Neural progenitor cell (in vitro differentiated cells): ENCODE results near the gene DYNC1I2. TPM values are rescaled to one million over a fixed set of nuclear protein-coding genes. Genes with fewer than 3 reads are reported as not detected.
A peak's percentile ranks its signal among the peaks of the same experiment; 100 is the strongest.
"Not testable (repeated sequence)": the region's sequence is repeated elsewhere in the genome, so short reads cannot be mapped to it uniquely, and the experiment has no call there.

Experiments used
- DNase-seq: peaks from one replicate; pipeline ENCODE4 v3.0.0-alpha.2; 2016; ENCODE audit warnings: low spot score
- H2AFZ ChIP-seq: fragments of 200-600 bp; sonication (generic); replicated peaks from 2 replicates; pipeline ENCODE4 v1.6.1; 2016; ENCODE audit warnings: antibody characterized with exemption
- H3F3A ChIP-seq: fragments of 200-600 bp; sonication (generic); 2 replicates; pipeline ENCODE4 v1.6.1; 2016; ENCODE audit warnings: antibody characterized with exemption, low read depth
- H3K27ac ChIP-seq: fragments of 200-600 bp; sonication (generic); 2 replicates; pipeline ENCODE4 v1.5.1; 2016; ENCODE audit warnings: mild to moderate bottlenecking
- H3K27me3 ChIP-seq: fragments of 200-600 bp; sonication (generic); 2 replicates; pipeline ENCODE4 v1.6.1; 2016; ENCODE audit warnings: mild to moderate bottlenecking, moderate library complexity
- H3K36me3 ChIP-seq: fragments of 200-600 bp; sonication (generic); 2 replicates; pipeline ENCODE4 v1.5.1; 2016
- H3K4me1 ChIP-seq: fragments of 200-600 bp; sonication (generic); 2 replicates; pipeline ENCODE4 v1.6.1; 2016; ENCODE audit warnings: mixed run types
- H3K4me2 ChIP-seq: fragments of 200-600 bp; sonication (generic); 2 replicates; pipeline ENCODE4 v1.6.1; 2016
- H3K4me3 ChIP-seq: fragments of 200-600 bp; sonication (generic); 2 replicates; pipeline ENCODE4 v1.5.1; 2016
- H3K79me2 ChIP-seq: fragments of 200-600 bp; sonication (generic); 2 replicates; pipeline ENCODE4 v1.6.1; 2016; ENCODE audit warnings: low read depth
- H3K9ac ChIP-seq: fragments of 200-600 bp; sonication (generic); 2 replicates; pipeline ENCODE4 v1.6.1; 2016
- H3K9me3 ChIP-seq: fragments of 200-600 bp; sonication (generic); 2 replicates; pipeline ENCODE4 v1.5.1; 2016; ENCODE audit warnings: low read depth
- H4K20me1 ChIP-seq: fragments of 200-600 bp; sonication (generic); 2 replicates; pipeline ENCODE4 v1.6.1; 2016; ENCODE audit warnings: low read depth
- H3K27ac Mint-ChIP-seq: 3 replicates; pipeline ENCODE4 v1.8.0; 2021; ENCODE audit warnings: mixed read lengths
- H3K27me3 Mint-ChIP-seq: 2 replicates; pipeline ENCODE4 v1.8.0; 2022; ENCODE audit warnings: low read depth, mild to moderate bottlenecking, inconsistent platforms, moderate library complexity, mixed read lengths; ENCODE audit not compliant: insufficient read depth
- H3K36me3 Mint-ChIP-seq: 3 replicates; pipeline ENCODE4 v1.8.0; 2021; ENCODE audit warnings: mixed read lengths
- H3K4me1 Mint-ChIP-seq: 3 replicates; pipeline ENCODE4 v1.8.0; 2021; ENCODE audit warnings: mixed read lengths
- H3K4me3 Mint-ChIP-seq: 3 replicates; pipeline ENCODE4 v1.8.0; 2021; ENCODE audit warnings: mild to moderate bottlenecking, moderate library complexity, mixed read lengths
- H3K9me3 Mint-ChIP-seq: 3 replicates; pipeline ENCODE4 v1.8.0; 2020; ENCODE audit warnings: mixed read lengths
- CTCF ChIP-seq: fragments of 200-600 bp; sonication (generic); IDR thresholded peaks from 2 replicates; pipeline ENCODE4 v1.5.1; 2017; ENCODE audit warnings: antibody characterized with exemption, mild to moderate bottlenecking
- EZH2 ChIP-seq: fragments of 200-600 bp; sonication (generic); IDR thresholded peaks from 2 replicates; pipeline ENCODE4 v1.6.1; 2017; ENCODE audit warnings: antibody characterized with exemption, mild to moderate bottlenecking, moderate library complexity
- EZH2phosphoT487 ChIP-seq: fragments of 200-600 bp; sonication (generic); IDR thresholded peaks from 2 replicates; pipeline ENCODE4 v1.6.1; 2017; ENCODE audit warnings: antibody characterized with exemption
- total RNA-seq: library from RNA; depleted of rRNA; stranded (reverse); fragments of >200 nt; gene quantifications from 2 replicates; pipeline ENCODE4 v1.2.3, GENCODE V29; 2015; ENCODE audit warnings: low replicate concordance

DYNC1I2 gene
- total RNA-seq, 1 donor from 2014 or later: 174 TPM

- H3K79me2 ChIP-seq: no peaks in the 10 kb centered on the region
- no peaks in the 10 kb centered on the region for H3K36me3 ChIP-seq
- Mint-ChIP-seq H3K4me3 (no peak overlapping the region), H3K9me3 (peaks cover 9% of the 10 kb centered on the region), H3K27ac (no peak overlapping the region), H3K4me1 (no peaks in the 10 kb centered on the region), H3K27me3 (peaks cover 5% of the 10 kb centered on the region), H3K36me3 (peaks cover 34% of the 10 kb centered on the region)
- no peak for TF ChIP-seq CTCF
- no peak for TF ChIP-seq EZH2
- no peak for TF ChIP-seq EZH2phosphoT487
- peaks cover 12% of the 10 kb centered on the region for H3K4me1 ChIP-seq
- no peaks in the 10 kb centered on the region for H3K9me3 ChIP-seq
- no peak for DNase-seq
- no peaks in the 10 kb centered on the region for H3K27me3 ChIP-seq
- H3K4me2 ChIP-seq: peak overlapping the region; percentile 19
- H3K4me3 ChIP-seq: no peak overlapping the region
- no peak overlapping the region for H3K9ac ChIP-seq
- no peak overlapping the region for H2AFZ ChIP-seq
- H3F3A ChIP-seq: no peaks in the 10 kb centered on the region
- no peak overlapping the region for H3K27ac ChIP-seq
- no peaks in the 10 kb centered on the region for H4K20me1 ChIP-seq
These were observed 76.3 kb downstream of the DYNC1I2 start for GRCh38 chr2:171763602-171764001.

GRCh38 chr2:171771463-171771862 lies 84.2 kb downstream of the DYNC1I2 start:
- no peak for TF ChIP-seq EZH2
- TF ChIP-seq EZH2phosphoT487: no peak
- no peak for TF ChIP-seq CTCF
- Histone ChIP-seq H3K27ac (no peak overlapping the region), H3K9me3 (peaks cover 5% of the 10 kb centered on the region), H2AFZ (no peak overlapping the region), H3K4me3 (no peak overlapping the region), H4K20me1 (no peaks in the 10 kb centered on the region), H3K4me2 (no peak overlapping the region), H3K36me3 (no peaks in the 10 kb centered on the region), H3K27me3 (no peaks in the 10 kb centered on the region), H3K79me2 (no peaks in the 10 kb centered on the region), H3F3A (no peaks in the 10 kb centered on the region), H3K9ac (no peak overlapping the region), H3K4me1 (no peaks in the 10 kb centered on the region)
- Mint-ChIP-seq H3K27me3 (peaks cover 2% of the 10 kb centered on the region), H3K9me3 (peaks cover 28% of the 10 kb centered on the region), H3K36me3 (peaks cover 21% of the 10 kb centered on the region), H3K4me1 (no peaks in the 10 kb centered on the region), H3K4me3 (no peak overlapping the region), H3K27ac (no peak overlapping the region)
- DNase-seq: no peak

- H2AFZ ChIP-seq: no peak overlapping the region
- no peak for DNase-seq
- H3K9ac ChIP-seq: no peak overlapping the region
- H3K9me3 ChIP-seq: peaks cover 5% of the 10 kb centered on the region
- Mint-ChIP-seq H3K27me3 (peaks cover 2% of the 10 kb centered on the region), H3K9me3 (peaks cover 28% of the 10 kb centered on the region), H3K27ac (no peak overlapping the region), H3K4me3 (no peak overlapping the region), H3K36me3 (peaks cover 21% of the 10 kb centered on the region), H3K4me1 (no peaks in the 10 kb centered on the region)
- TF ChIP-seq EZH2 (no peak), EZH2phosphoT487 (no peak), CTCF (no peak)
- H3K79me2 ChIP-seq: no peaks in the 10 kb centered on the region
- no peak overlapping the region for H3K27ac ChIP-seq
- H3K4me2 ChIP-seq: no peak overlapping the region
- H3K4me3 ChIP-seq: no peak overlapping the region
- no peaks in the 10 kb centered on the region for H3F3A ChIP-seq
- H3K36me3 ChIP-seq: no peaks in the 10 kb centered on the region
- no peaks in the 10 kb centered on the region for H4K20me1 ChIP-seq
- H3K4me1 ChIP-seq: no peaks in the 10 kb centered on the region
- H3K27me3 ChIP-seq: no peaks in the 10 kb centered on the region
These were observed 85.1 kb downstream of the DYNC1I2 start for GRCh38 chr2:171772373-171772772.

- peaks cover 28% of the 10 kb centered on the region for H3K36me3 Mint-ChIP-seq
- H3K9me3 ChIP-seq: not testable (repeated sequence)
These were observed 87.3 kb downstream of the DYNC1I2 start for GRCh38 chr2:171774581-171774980.

More at GRCh38 chr2:171774581-171774980, 87.3 kb downstream of the DYNC1I2 start:
- not testable (repeated sequence) for H3K9ac ChIP-seq, H4K20me1 ChIP-seq, H3K27ac Mint-ChIP-seq, H3K4me3 ChIP-seq, H3K27ac ChIP-seq, H3K27me3 Mint-ChIP-seq, H3K4me3 Mint-ChIP-seq, DNase-seq, H3F3A ChIP-seq, H3K27me3 ChIP-seq, H3K4me1 Mint-ChIP-seq, H3K79me2 ChIP-seq, H2AFZ ChIP-seq, H3K36me3 ChIP-seq, H3K4me1 ChIP-seq, H3K4me2 ChIP-seq
- peaks cover 39% of the 10 kb centered on the region for H3K9me3 Mint-ChIP-seq
